IMR-90 (cell line): Measurements from ENCODE around the gene NPTX2.
"Not testable (repeated sequence)": the region's sequence is repeated elsewhere in the genome, so short reads cannot be mapped to it uniquely, and the experiment has no call there.

Experiments used
- FOS ChIP-seq: fragments of 150-350 bp; IDR thresholded peaks from 2 replicates; pipeline ENCODE4 v1.6.1; 2016; ENCODE audit warnings: low read depth, low read length
- POLR2A ChIP-seq: IDR thresholded peaks from 2 replicates; pipeline ENCODE4 v1.6.1; 2012; ENCODE audit warnings: mild to moderate bottlenecking, low read depth, low read length
- RAD21 ChIP-seq: IDR thresholded peaks from 2 replicates; pipeline ENCODE4 v1.6.1; 2012; ENCODE audit warnings: low read length, improper control_type of control experiment

- TF ChIP-seq FOS, RAD21, POLR2A: not testable (repeated sequence)
Observed at GRCh38 chr7:98572716-98573115, 44.4 kb upstream of the NPTX2 start.
